Dedifferentiated amniotic fluid mesenchymal stem cell (primary cell): ENCODE measurements around the gene LHPP.

Source experiments
- DNase-seq: peaks from one replicate; pipeline ENCODE4 v3.0.0-alpha.2; 2016; ENCODE audit errors: extremely low spot score

Gene LHPP

GRCh38 chr10:124470544-124471434 is 9.2 kb downstream of the LHPP start:
- DNase-seq: no peak

GRCh38 chr10:124472071-124472470 is 10.4 kb downstream of the LHPP start:
- DNase-seq: no peak

GRCh38 chr10:124473070-124473469 is 11.4 kb downstream of the LHPP start:
- no peak for DNase-seq

- DNase-seq: no peak
These were observed 13.0 kb downstream of the LHPP start for GRCh38 chr10:124474514-124475070.

- no peak for DNase-seq
These were observed 14.6 kb downstream of the LHPP start for GRCh38 chr10:124476043-124476725.

GRCh38 chr10:124477614-124478363 is 16.2 kb downstream of the LHPP start:
- no peak for DNase-seq

- no peak for DNase-seq
These were observed 16.9 kb downstream of the LHPP start for GRCh38 chr10:124478515-124478914.

- no peak for DNase-seq
These were observed 19.2 kb downstream of the LHPP start for GRCh38 chr10:124480860-124481259.

GRCh38 chr10:124481717-124482116 is 20.1 kb downstream of the LHPP start:
- no peak for DNase-seq

GRCh38 chr10:124482236-124482800 is 20.7 kb downstream of the LHPP start:
- DNase-seq: no peak

- DNase-seq: no peak
These were observed 21.3 kb downstream of the LHPP start for GRCh38 chr10:124482876-124483275.

GRCh38 chr10:124484031-124484430 is 22.4 kb downstream of the LHPP start:
- DNase-seq: no peak

- no peak for DNase-seq
These were observed 23.0 kb downstream of the LHPP start for GRCh38 chr10:124484661-124485060.

GRCh38 chr10:124486635-124487034 is 25.0 kb downstream of the LHPP start:
- no peak for DNase-seq

- DNase-seq: no peak
These were observed 29.5 kb downstream of the LHPP start for GRCh38 chr10:124491105-124491504.

GRCh38 chr10:124492266-124492665 is 30.6 kb downstream of the LHPP start:
- DNase-seq: no peak

GRCh38 chr10:124493214-124493882 is 31.7 kb downstream of the LHPP start:
- no peak for DNase-seq

GRCh38 chr10:124494046-124494807 is 32.6 kb downstream of the LHPP start:
- no peak for DNase-seq

GRCh38 chr10:124495162-124495561 is 33.5 kb downstream of the LHPP start:
- DNase-seq: no peak

GRCh38 chr10:124495725-124496124 is 34.1 kb downstream of the LHPP start:
- DNase-seq: no peak
